Endothelial cell of umbilical vein (primary cell): ENCODE data around the gene RAB3B. TPM values are rescaled to one million over a fixed set of nuclear protein-coding genes. Genes with fewer than 3 reads are reported as not detected.

Source experiments
- BruUV-seq: library from RNA; stranded (reverse); fragments of 400-500 nt; replicated peaks from 2 replicates; lab custom pipeline; 2021; lab: Mats Ljungman, UMichigan
- CTCF ChIA-PET: fragments of 300-600, 350-600 bp; sonication (Branson Sonifier 250); formaldehyde crosslinking; loops from one replicate; lab custom pipeline; 2021; ENCODE audit warnings: antibody characterized with exemption, inconsistent platforms; lab: Charles Lee
- POLR2A ChIA-PET: fragments of 300-600, 350-600 bp; sonication (Branson Sonifier 250); formaldehyde crosslinking; loops from one replicate; lab custom pipeline; 2021; ENCODE audit warnings: antibody characterized with exemption, inconsistent platforms; lab: Charles Lee
- DNase-seq: peaks from one replicate; pipeline ENCODE4 v3.0.0-alpha.2; 2011; ENCODE audit warnings: low read depth, low spot score
- FAIRE-seq: peaks from 2 replicates; lab custom pipeline; 2011; peaks lifted over from hg19 to GRCh38; lab: Jason Lieb, UNC
- H2AFZ ChIP-seq: 2 replicates; pipeline ENCODE4 v1.6.0; 2012; ENCODE audit warnings: low read depth, low read length, control low read depth, inconsistent platforms
- H3K27ac ChIP-seq: 2 replicates; pipeline ENCODE4 v1.5.1; 2011; ENCODE audit warnings: low read depth, mild to moderate bottlenecking, control low read depth, low read length, moderate library complexity; ENCODE audit not compliant: insufficient read depth
- H3K27me3 ChIP-seq, 2 experiments: 2 replicates each; pipeline versions ENCODE4 v1.6.0 to v1.6.1; 2011; ENCODE audit warnings: low read length in 2 of 2, mixed read lengths in 1 of 2; ENCODE audit not compliant: control insufficient read depth in 2 of 2, insufficient read depth in 2 of 2
- H3K36me3 ChIP-seq, 2 experiments: 2 replicates in 1 of 2; 3 replicates in 1 of 2; pipeline ENCODE4 v1.5.1; 2011; ENCODE audit warnings: low read length in 2 of 2, mild to moderate bottlenecking in 1 of 2, moderate library complexity in 1 of 2; ENCODE audit not compliant: control insufficient read depth in 2 of 2, insufficient read depth in 2 of 2; ENCODE audit errors: extremely low read depth in 1 of 2
- H3K4me1 ChIP-seq: 3 replicates; pipeline ENCODE4 v1.5.1; 2011; ENCODE audit warnings: mild to moderate bottlenecking, low read length; ENCODE audit not compliant: control insufficient read depth, insufficient read depth; ENCODE audit errors: extremely low read depth
- H3K4me2 ChIP-seq: 2 replicates; pipeline ENCODE4 v1.6.1; 2011; ENCODE audit warnings: low read length, control low read depth, mixed read lengths; ENCODE audit not compliant: insufficient read depth
- H3K4me3 ChIP-seq, 3 experiments: fragments of 200-600 bp in 1 of 3; sonication (generic), shearing (Covaris generic) in 1 of 3; replicated peaks in 1 of 3; 2 replicates each; pipeline ENCODE4 v1.5.1; 2011 to 2016; ENCODE audit warnings: control low read depth in 3 of 3, low read length in 3 of 3, mild to moderate bottlenecking in 2 of 3, inconsistent platforms in 1 of 3, low read depth in 1 of 3, moderate library complexity in 1 of 3; ENCODE audit not compliant: insufficient read depth in 1 of 3
- H3K79me2 ChIP-seq: 2 replicates; pipeline ENCODE4 v1.6.0; 2012; ENCODE audit warnings: low read length, inconsistent platforms; ENCODE audit not compliant: control insufficient read depth, insufficient read depth
- H3K9ac ChIP-seq: replicated peaks from 2 replicates; pipeline ENCODE3; 2011; ENCODE audit warnings: low read length, control low read depth; ENCODE audit not compliant: insufficient read depth; ENCODE audit errors: extremely low read depth
- H3K9me1 ChIP-seq: replicated peaks from 3 replicates; pipeline ENCODE4 v1.6.0; 2011; ENCODE audit warnings: mild to moderate bottlenecking, low read length; ENCODE audit not compliant: control insufficient read depth, insufficient read depth; ENCODE audit errors: extremely low read depth
- H3K9me3 ChIP-seq: replicated peaks from 2 replicates; pipeline ENCODE4 v1.5.1; 2012; ENCODE audit warnings: low read length, inconsistent platforms; ENCODE audit not compliant: control insufficient read depth, insufficient read depth
- H4K20me1 ChIP-seq: replicated peaks from 2 replicates; pipeline ENCODE3; 2011; ENCODE audit warnings: mild to moderate bottlenecking, low read length; ENCODE audit not compliant: control insufficient read depth, insufficient read depth; ENCODE audit errors: extremely low read depth
- CTCF ChIP-seq, 2 donors: IDR thresholded peaks; 1 replicate in 1 of 2; 2 replicates in 1 of 2; pipeline ENCODE4 v1.5.1; 2011; ENCODE audit warnings: low read length in 2 of 2, mild to moderate bottlenecking in 2 of 2, moderate library complexity in 2 of 2, control low read depth in 1 of 2, inconsistent platforms in 1 of 2, low read depth in 1 of 2; ENCODE audit not compliant: insufficient read depth in 1 of 2; ENCODE audit errors: extremely low read depth in 1 of 2
- EZH2 ChIP-seq: IDR thresholded peaks from 2 replicates; pipeline ENCODE4 v1.6.1; 2012; ENCODE audit warnings: borderline replicate concordance, low read depth, mild to moderate bottlenecking, moderate library complexity, low read length, inconsistent platforms; ENCODE audit not compliant: severe bottlenecking
- FOS ChIP-seq: IDR thresholded peaks from 2 replicates; pipeline ENCODE4 v1.6.1; 2011; ENCODE audit warnings: mild to moderate bottlenecking, low read length, moderate library complexity, borderline replicate concordance; ENCODE audit not compliant: insufficient read depth
- GATA2 ChIP-seq: IDR thresholded peaks from 2 replicates; pipeline ENCODE4 v1.7.0; 2011; ENCODE audit warnings: low read depth, mild to moderate bottlenecking, moderate library complexity, mixed read lengths, low read length; ENCODE audit not compliant: insufficient read length, insufficient read depth
- JUN ChIP-seq: IDR thresholded peaks from 2 replicates; pipeline ENCODE4 v1.6.1; 2011; ENCODE audit warnings: borderline replicate concordance, low read depth; ENCODE audit not compliant: insufficient read length, insufficient read depth
- MYC ChIP-seq: IDR thresholded peaks from one replicate; pipeline ENCODE4 v1.6.1; 2011; ENCODE audit warnings: mild to moderate bottlenecking, low read depth, low read length
- POLR2A ChIP-seq: IDR thresholded peaks from 2 replicates; pipeline ENCODE4 v1.6.1; 2012; ENCODE audit warnings: low read depth, mild to moderate bottlenecking, control low read depth, low read length
- POLR2AphosphoS5 ChIP-seq: IDR thresholded peaks from 2 replicates; pipeline ENCODE4 v1.6.1; 2012; ENCODE audit warnings: low read depth, mild to moderate bottlenecking, control low read depth, low read length, moderate library complexity; ENCODE audit not compliant: insufficient read depth
- dilution Hi-C: fragments of 300-500 bp; cut with MboI; formaldehyde crosslinking; loops from one replicate; pipeline ENCODE4 v1.15.0; 2019; ENCODE audit warnings: low sequenced_read_pairs; ENCODE audit not compliant: extremely low pct_ligation_motif_present
- intact Hi-C: fragments of 100-400 bp; cut with micrococcal nuclease; formaldehyde crosslinking; loops from one replicate; pipeline ENCODE4 v1.10.0; 2022
- polyA plus RNA-seq, 4 experiments: library from polyadenylated mRNA; depleted of rRNA in 3 of 4; stranded (reverse) in 3 of 4; unstranded in 1 of 4; fragments of >200 nt; gene quantifications; 2 replicates each; pipeline versions ENCODE4 v1.2.1 to v1.2.3, GENCODE V29; 2011 to 2012; ENCODE audit warnings: missing spikeins in 1 of 4
- total RNA-seq: library from RNA; stranded (reverse); gene quantifications from 2 replicates; pipeline ENCODE4 v1.2.3, GENCODE V29; 2021

Gene RAB3B
- total and polyA plus RNA-seq, 2 donors (not counting 3 experiments of a cell fraction or from before 2014, with no cell fraction given), result 4.1 to 10.4 TPM

GRCh38 chr1:52037402-52037814 is 46.9 kb upstream of the RAB3B start:
- FAIRE-seq, result no peak
- CTCF ChIA-PET, result interaction anchor here (0.7 kb wide), 1 partner anchor 312 kb away, joined by 3 read pairs; no protein-coding TSS in a partner anchor
- dilution Hi-C loops, result no loop called here

More at GRCh38 chr1:52037402-52037814, 46.9 kb upstream of the RAB3B start:
- Histone ChIP-seq H3K4me3 (no peak overlapping the region), H3K79me2 (peaks cover 8% of the 10 kb centered on the region), H3K4me2 (no peak overlapping the region), H4K20me1 (no peaks in the 10 kb centered on the region), H3K4me1 (peaks cover 10% of the 10 kb centered on the region), H3K9me3 (no peaks in the 10 kb centered on the region), H3K9me1 (no peaks in the 10 kb centered on the region), H3K9ac (no peak overlapping the region), H2AFZ (no peak overlapping the region), H3K36me3 (peaks cover 2 to 3% of the 10 kb centered on the region in 2 experiments), H3K27me3 (no peaks in the 10 kb centered on the region), H3K27ac (no peak overlapping the region)
- TF ChIP-seq MYC, result no peak
- no peak for TF ChIP-seq FOS
- no peak for TF ChIP-seq POLR2A
- no peak for TF ChIP-seq JUN
- TF ChIP-seq GATA2, result no peak
- TF ChIP-seq EZH2, result no peak
- no peak for TF ChIP-seq POLR2AphosphoS5
- TF ChIP-seq CTCF (IDR thresholded peaks at IDR 0.05; ENCODE audit: extremely low read depth in 1 of 2, insufficient read depth in 1 of 2, low read depth in 1 of 2, low read length in 2 of 2), result no peak
- POLR2A ChIA-PET, result no interaction called here
- intact Hi-C loops, result no loop called here
- DNase-seq, result no peak
- BruUV-seq, result no TSS peak
